HK-2 (cell line): ENCODE results near the gene DRD5.

Experiments
- DNase-seq: peaks from one replicate; pipeline ENCODE4 v3.0.0-alpha.2; 2018; ENCODE audit not compliant: unreplicated experiment

Gene DRD5

GRCh38 chr4:9816285-9816684 lies 34.9 kb downstream of the DRD5 start:
- no peak for DNase-seq

- no peak for DNase-seq
Measured at GRCh38 chr4:9820343-9820742, 38.9 kb downstream of the DRD5 start.

GRCh38 chr4:9825049-9825448 lies 43.6 kb downstream of the DRD5 start:
- no peak for DNase-seq

- no peak for DNase-seq
Measured at GRCh38 chr4:9826551-9826950, 45.1 kb downstream of the DRD5 start.

- DNase-seq: no peak
Measured at GRCh38 chr4:9832640-9833039, 51.2 kb downstream of the DRD5 start.

GRCh38 chr4:9833421-9833820 lies 52.0 kb downstream of the DRD5 start:
- no peak for DNase-seq
